Activated CD4-positive, alpha-beta T cell treated with anti-CD3 and anti-CD28 coated beads, Interleukin-2, amount 10 ng/mL, durations not matched to agents 7 days and 5 days (primary cell): ENCODE measurements around the gene ADGRV1. TPM values are rescaled to one million over a fixed set of nuclear protein-coding genes. Genes with fewer than 3 reads are reported as not detected.

ENCODE experiments used
- CTCF ChIA-PET: fragments of 350-600 bp; sonication (Branson Sonifier 250); formaldehyde crosslinking; loops from one replicate; lab custom pipeline; 2021; ENCODE audit warnings: antibody characterized with exemption; lab: Charles Lee
- POLR2A ChIA-PET: fragments of 350-600 bp; sonication (Branson Sonifier 250); formaldehyde crosslinking; loops from one replicate; lab custom pipeline; 2021; ENCODE audit warnings: antibody characterized with exemption; lab: Charles Lee
- DNase-seq: peaks from one replicate; pipeline ENCODE4 v3.0.0-alpha.2; 2020
- H3K27ac Mint-ChIP-seq: one replicate; pipeline ENCODE4 v1.8.0; 2021; ENCODE audit warnings: mild to moderate bottlenecking, moderate library complexity, mixed read lengths
- H3K27me3 Mint-ChIP-seq: one replicate; pipeline ENCODE4 v1.8.0; 2021; ENCODE audit warnings: mixed read lengths
- H3K36me3 Mint-ChIP-seq: one replicate; pipeline ENCODE4 v1.8.0; 2021; ENCODE audit warnings: low read depth, mixed read lengths
- H3K4me1 Mint-ChIP-seq: one replicate; pipeline ENCODE4 v1.8.0; 2021; ENCODE audit warnings: mixed read lengths
- H3K4me3 Mint-ChIP-seq: one replicate; pipeline ENCODE4 v1.8.0; 2021; ENCODE audit warnings: mild to moderate bottlenecking, moderate library complexity, mixed read lengths
- H3K9me3 Mint-ChIP-seq: one replicate; pipeline ENCODE4 v1.8.0; 2021; ENCODE audit warnings: mixed read lengths
- total RNA-seq, 2 experiments: library from RNA; stranded (reverse); gene quantifications; one replicate each; pipeline ENCODE4 v1.2.3, GENCODE V29; 2021

The ADGRV1 gene
- total RNA-seq, 2 experiments from 2014 or later, result not detected

GRCh38 chr5:91171322-91171721, 612.7 kb downstream of the ADGRV1 start:
- Mint-ChIP-seq H3K9me3 (no peaks in the 10 kb centered on the region), H3K4me3 (no peak overlapping the region), H3K27ac (no peak overlapping the region), H3K4me1 (peaks cover 10% of the 10 kb centered on the region), H3K36me3 (no peaks in the 10 kb centered on the region), H3K27me3 (peaks cover 2% of the 10 kb centered on the region)
- no peak for DNase-seq
- ChIA-PET POLR2A (no interaction called here), CTCF (no interaction called here)

GRCh38 chr5:91174396-91174795, 615.8 kb downstream of the ADGRV1 start:
- ChIA-PET CTCF (interaction anchor here (0.9 kb wide), 1 partner anchor 19 kb away, joined by 8 read pairs; no protein-coding TSS in a partner anchor), POLR2A (no interaction called here)
- H3K27me3 Mint-ChIP-seq, result peaks cover 2% of the 10 kb centered on the region
- H3K4me3 Mint-ChIP-seq, result no peak overlapping the region
- no peak for DNase-seq
- H3K4me1 Mint-ChIP-seq, result peaks cover 10% of the 10 kb centered on the region
- H3K36me3 Mint-ChIP-seq, result no peaks in the 10 kb centered on the region
- H3K27ac Mint-ChIP-seq, result no peak overlapping the region
- no peaks in the 10 kb centered on the region for H3K9me3 Mint-ChIP-seq

GRCh38 chr5:91175708-91176107, 617.1 kb downstream of the ADGRV1 start:
- H3K4me1 Mint-ChIP-seq, result no peaks in the 10 kb centered on the region
- H3K36me3 Mint-ChIP-seq, result no peaks in the 10 kb centered on the region
- ChIA-PET POLR2A (no interaction called here), CTCF (no interaction called here)
- no peak overlapping the region for H3K4me3 Mint-ChIP-seq
- DNase-seq, result no peak
- no peak overlapping the region for H3K27ac Mint-ChIP-seq
- H3K9me3 Mint-ChIP-seq, result no peaks in the 10 kb centered on the region
- peaks cover 2% of the 10 kb centered on the region for H3K27me3 Mint-ChIP-seq

GRCh38 chr5:91176288-91177016, 617.9 kb downstream of the ADGRV1 start:
- H3K9me3 Mint-ChIP-seq, result no peaks in the 10 kb centered on the region
- ChIA-PET POLR2A (no interaction called here), CTCF (no interaction called here)
- H3K4me3 Mint-ChIP-seq, result no peak overlapping the region
- H3K4me1 Mint-ChIP-seq, result no peaks in the 10 kb centered on the region
- no peak overlapping the region for H3K27ac Mint-ChIP-seq
- DNase-seq, result no peak
- no peaks in the 10 kb centered on the region for H3K36me3 Mint-ChIP-seq
- peaks cover 2% of the 10 kb centered on the region for H3K27me3 Mint-ChIP-seq

- POLR2A ChIA-PET, result no interaction called here
- CTCF ChIA-PET, result no interaction called here
These were observed 618.5 kb downstream of the ADGRV1 start for GRCh38 chr5:91177085-91177484.

GRCh38 chr5:91177639-91178038, 619.0 kb downstream of the ADGRV1 start:
- Mint-ChIP-seq H3K4me3 (no peak overlapping the region), H3K4me1 (peaks cover 3% of the 10 kb centered on the region), H3K9me3 (no peaks in the 10 kb centered on the region), H3K36me3 (no peaks in the 10 kb centered on the region), H3K27me3 (peaks cover 2% of the 10 kb centered on the region), H3K27ac (no peak overlapping the region)
- CTCF ChIA-PET, result no interaction called here
- no peak for DNase-seq
- POLR2A ChIA-PET, result no interaction called here

More at GRCh38 chr5:91177085-91177484, 618.5 kb downstream of the ADGRV1 start:
- no peak overlapping the region for H3K27ac Mint-ChIP-seq
- H3K27me3 Mint-ChIP-seq, result peaks cover 2% of the 10 kb centered on the region
- H3K4me1 Mint-ChIP-seq, result no peaks in the 10 kb centered on the region
- no peaks in the 10 kb centered on the region for H3K36me3 Mint-ChIP-seq
- H3K9me3 Mint-ChIP-seq, result no peaks in the 10 kb centered on the region
- no peak for DNase-seq
- H3K4me3 Mint-ChIP-seq, result no peak overlapping the region

GRCh38 chr5:91178461-91178860, 619.9 kb downstream of the ADGRV1 start:
- Mint-ChIP-seq H3K4me1 (peaks cover 9% of the 10 kb centered on the region), H3K27ac (no peak overlapping the region), H3K36me3 (no peaks in the 10 kb centered on the region), H3K4me3 (no peak overlapping the region), H3K27me3 (peaks cover 2% of the 10 kb centered on the region), H3K9me3 (no peaks in the 10 kb centered on the region)
- DNase-seq, result no peak
- ChIA-PET POLR2A (no interaction called here), CTCF (no interaction called here)

- Mint-ChIP-seq H3K36me3 (no peaks in the 10 kb centered on the region), H3K27me3 (peaks cover 2% of the 10 kb centered on the region), H3K9me3 (no peaks in the 10 kb centered on the region), H3K4me1 (peaks cover 14% of the 10 kb centered on the region), H3K27ac (no peak overlapping the region), H3K4me3 (no peak overlapping the region)
- DNase-seq, result no peak
- ChIA-PET POLR2A (no interaction called here), CTCF (no interaction called here)
These were observed 620.4 kb downstream of the ADGRV1 start for GRCh38 chr5:91179018-91179417.

- peaks cover 15% of the 10 kb centered on the region for H3K4me1 Mint-ChIP-seq
- H3K27ac Mint-ChIP-seq, result no peak overlapping the region
- H3K4me3 Mint-ChIP-seq, result no peak overlapping the region
- no peaks in the 10 kb centered on the region for H3K36me3 Mint-ChIP-seq
- CTCF ChIA-PET, result interaction anchor here (1.6 kb wide), 1 partner anchor 55 kb away, joined by 3 read pairs; no protein-coding TSS in a partner anchor
- POLR2A ChIA-PET, result interaction anchor here (0.6 kb wide), 1 partner anchor 186 kb away, joined by 12 read pairs; no protein-coding TSS in a partner anchor
- peaks cover 2% of the 10 kb centered on the region for H3K27me3 Mint-ChIP-seq
- no peaks in the 10 kb centered on the region for H3K9me3 Mint-ChIP-seq
- no peak for DNase-seq
These were observed 621.9 kb downstream of the ADGRV1 start for GRCh38 chr5:91180506-91180905.

GRCh38 chr5:91182763-91183162, 624.2 kb downstream of the ADGRV1 start:
- Mint-ChIP-seq H3K9me3 (no peaks in the 10 kb centered on the region), H3K27me3 (peaks cover 10% of the 10 kb centered on the region), H3K4me3 (no peak overlapping the region), H3K36me3 (no peaks in the 10 kb centered on the region), H3K4me1 (peaks cover 15% of the 10 kb centered on the region), H3K27ac (no peak overlapping the region)
- ChIA-PET CTCF (interaction anchor here (0.7 to 1.5 kb wide), 4 partner anchors 37 to 459 kb away, joined by 3 to 6 read pairs (median 4); no protein-coding TSS in a partner anchor), POLR2A (interaction anchor here (0.7 kb wide), 1 partner anchor 38 kb away, joined by 6 read pairs; no protein-coding TSS in a partner anchor)
- DNase-seq, result no peak

GRCh38 chr5:91183743-91184142, 625.1 kb downstream of the ADGRV1 start:
- CTCF ChIA-PET, result interaction anchor here (0.6 to 1.3 kb wide), 6 partner anchors 9 to 355 kb away, joined by 3 to 6 read pairs (median 3); no protein-coding TSS in a partner anchor
- Mint-ChIP-seq H3K4me3 (no peak overlapping the region), H3K4me1 (peaks cover 15% of the 10 kb centered on the region), H3K36me3 (no peaks in the 10 kb centered on the region), H3K27ac (no peak overlapping the region), H3K27me3 (peaks cover 12% of the 10 kb centered on the region), H3K9me3 (no peaks in the 10 kb centered on the region)
- DNase-seq, result no peak
- POLR2A ChIA-PET, result no interaction called here

- POLR2A ChIA-PET, result no interaction called here
These were observed 627.5 kb downstream of the ADGRV1 start for GRCh38 chr5:91186101-91186500.

GRCh38 chr5:91187032-91187431, 628.4 kb downstream of the ADGRV1 start:
- ChIA-PET POLR2A (no interaction called here), CTCF (no interaction called here)
- Mint-ChIP-seq H3K36me3 (no peaks in the 10 kb centered on the region), H3K4me1 (peaks cover 17% of the 10 kb centered on the region), H3K27ac (no peak overlapping the region), H3K9me3 (no peaks in the 10 kb centered on the region), H3K4me3 (no peak overlapping the region), H3K27me3 (peaks cover 12% of the 10 kb centered on the region)
- no peak for DNase-seq

More at GRCh38 chr5:91186101-91186500, 627.5 kb downstream of the ADGRV1 start:
- Mint-ChIP-seq H3K36me3 (no peaks in the 10 kb centered on the region), H3K9me3 (no peaks in the 10 kb centered on the region), H3K4me3 (no peak overlapping the region), H3K27me3 (peaks cover 12% of the 10 kb centered on the region), H3K4me1 (peaks cover 17% of the 10 kb centered on the region), H3K27ac (no peak overlapping the region)
- CTCF ChIA-PET, result no interaction called here
- no peak for DNase-seq
